Transverse colon (tissue), 4 donors: ENCODE measurements around the gene HNRNPR. TPM values are rescaled to one million over a fixed set of nuclear protein-coding genes. Genes with fewer than 3 reads are reported as not detected.

Experiments
- DNase-seq: peaks from one replicate; pipeline ENCODE4 v3.0.0-alpha.2; 2019
- H3K27ac ChIP-seq, 4 donors: fragments of 200-600 bp; sonication (generic); 2 replicates each; pipeline ENCODE4 v1.5.1; 2016 to 2018; ENCODE audit warnings: inconsistent platforms in 4 of 4
- H3K27me3 ChIP-seq: fragments of 200-600 bp; sonication (generic); 2 replicates; pipeline ENCODE4 v1.5.1; 2017; ENCODE audit warnings: inconsistent platforms
- H3K36me3 ChIP-seq, 4 donors: fragments of 200-600 bp; sonication (generic); 2 replicates each; pipeline ENCODE4 v1.5.1; 2017 to 2019; ENCODE audit warnings: inconsistent platforms in 4 of 4
- H3K4me1 ChIP-seq, 4 donors: fragments of 200-600 bp; sonication (generic); 2 replicates each; pipeline ENCODE4 v1.5.1; 2017 to 2020; ENCODE audit warnings: inconsistent platforms in 4 of 4
- H3K4me3 ChIP-seq, 4 donors: fragments of 200-600 bp; sonication (generic); 1 replicate in 1 of 4; 2 replicates in 3 of 4; pipeline versions ENCODE4 v1.5.1 to v1.6.1; 2017 to 2019; ENCODE audit warnings: inconsistent platforms in 4 of 4
- H3K9me3 ChIP-seq, 2 donors: fragments of 200-600 bp; sonication (generic); 2 replicates each; pipeline ENCODE4 v1.5.1; 2017 to 2019; ENCODE audit warnings: inconsistent platforms in 2 of 2
- CTCF ChIP-seq, 5 experiments: fragments of 200-600 bp in 3 of 5; fragments of 450-650 bp in 2 of 5; sonication (generic) in 3 of 5; IDR thresholded peaks; 1 replicate in 2 of 5; 2 replicates in 3 of 5; pipeline ENCODE4 v1.5.1; 2016 to 2017; ENCODE audit warnings: antibody characterized with exemption in 5 of 5, inconsistent platforms in 3 of 5, mild to moderate bottlenecking in 2 of 5, moderate library complexity in 1 of 5
- EP300 ChIP-seq: sonication (generic); formaldehyde crosslinking; IDR thresholded peaks from one replicate; pipeline ENCODE4 v1.6.1; 2017; ENCODE audit warnings: antibody characterized with exemption, low read depth
- POLR2A ChIP-seq: fragments of 450-650 bp; IDR thresholded peaks from one replicate; pipeline ENCODE4 v1.6.1; 2016; ENCODE audit warnings: antibody characterized with exemption, mild to moderate bottlenecking, moderate library complexity
- POLR2AphosphoS5 ChIP-seq, 3 donors: sonication (generic); formaldehyde crosslinking; IDR thresholded peaks; one replicate each; pipeline ENCODE4 v1.6.1; 2016; ENCODE audit warnings: antibody characterized with exemption in 3 of 3
- WGBS, 2 donors: methylation state at CpG; one replicate each; pipeline ENCODE4 v1.1.5; 2018; ENCODE audit warnings: low coverage in 1 of 2; 5-methylcytosine and 5-hydroxymethylcytosine counted together
- in situ Hi-C, 4 donors: fragments of 200-750 bp; cut with MboI; loops; one replicate each; pipeline versions ENCODE4 v1.15.0 to v1.15.1; 2017; ENCODE audit warnings: low sequenced_read_pairs in 3 of 4, low pct_ligation_motif_present in 1 of 4, low pct_unique_long_range_greater_than_20kb in 1 of 4
- intact Hi-C: fragments of 100-400 bp; cut with DNase I; formaldehyde crosslinking; loops from one replicate; pipeline ENCODE4 v1.15.1; 2023; ENCODE audit warnings: low total_unique reads
- total RNA-seq, 4 donors: library from RNA; depleted of rRNA; stranded (reverse); fragments of >200 nt; gene quantifications; one replicate each; pipeline ENCODE4 v1.1.0, GENCODE V29; 2016

HNRNPR gene
- total RNA-seq, 4 donors from 2014 or later: 13.5 to 120 (median 60.8) TPM

GRCh38 chr1:23358310-23358875 lies 14.3 kb upstream of the HNRNPR start:
- Histone ChIP-seq H3K36me3 (peaks cover 13 to 40% (median 22%) of the 10 kb centered on the region in 4 donors), H3K9me3 (peaks cover 36 to 37% of the 10 kb centered on the region in 2 donors), H3K4me3 (no peak overlapping the region), H3K27ac (no peak overlapping the region), H3K4me1 (no peaks in the 10 kb centered on the region), H3K27me3 (no peaks in the 10 kb centered on the region)
- intact Hi-C loops: no loop called here
- 92 to 95% methylated on average over 3 of the region's 3 CpGs for WGBS, 2 donors
- TF ChIP-seq POLR2A: no peak
- no peak for TF ChIP-seq POLR2AphosphoS5 (IDR thresholded peaks at IDR 0.05)
- no peak for TF ChIP-seq CTCF (IDR thresholded peaks at IDR 0.05)
- TF ChIP-seq EP300: no peak
- no peak for DNase-seq
- in situ Hi-C loops: no loop called here

- intact Hi-C loops: no loop called here
- Histone ChIP-seq H3K9me3 (peaks cover 26 to 27% of the 10 kb centered on the region in 2 donors), H3K36me3 (peaks cover 6 to 29% (median 13%) of the 10 kb centered on the region in 4 donors), H3K4me3 (no peak overlapping the region), H3K27ac (no peak overlapping the region), H3K4me1 (no peaks in the 10 kb centered on the region), H3K27me3 (no peaks in the 10 kb centered on the region)
- 57 to 76% methylated on average over 2 to 3 of the region's 3 CpGs for WGBS, 2 donors
- no peak for DNase-seq
- no peak for TF ChIP-seq CTCF (IDR thresholded peaks at IDR 0.05)
- TF ChIP-seq POLR2A: no peak
- TF ChIP-seq POLR2AphosphoS5 (IDR thresholded peaks at IDR 0.05): no peak
- no peak for TF ChIP-seq EP300
- in situ Hi-C loops: no loop called here
These were observed 13.2 kb upstream of the HNRNPR start for GRCh38 chr1:23357138-23357908.

GRCh38 chr1:23356471-23357137 lies 12.5 kb upstream of the HNRNPR start:
- 81 to 88% methylated on average over 6 to 8 of the region's 8 CpGs for WGBS, 2 donors
- in situ Hi-C loops (no loop called here), intact Hi-C loops (no loop called here)
- TF ChIP-seq POLR2A (no peak), CTCF (IDR thresholded peaks at IDR 0.05) (no peak), EP300 (no peak), POLR2AphosphoS5 (IDR thresholded peaks at IDR 0.05) (no peak)
- DNase-seq: no peak
- no peak overlapping the region for H3K4me3 ChIP-seq
- no peaks in the 10 kb centered on the region for H3K27me3 ChIP-seq
- H3K27ac ChIP-seq: no peak overlapping the region
- H3K9me3 ChIP-seq: peaks cover 18 to 20% of the 10 kb centered on the region in 2 donors
- H3K36me3 ChIP-seq: peaks cover 3 to 22% (median 9%) of the 10 kb centered on the region in 4 donors
- no peaks in the 10 kb centered on the region for H3K4me1 ChIP-seq

- no peak for TF ChIP-seq POLR2A
- Histone ChIP-seq H3K4me3 (no peak overlapping the region), H3K36me3 (no peaks in the 10 kb centered on the region), H3K27me3 (no peaks in the 10 kb centered on the region), H3K4me1 (no peaks in the 10 kb centered on the region), H3K9me3 (no peaks in the 10 kb centered on the region), H3K27ac (no peak overlapping the region)
- intact Hi-C loops: no loop called here
- in situ Hi-C loops: no loop called here
- DNase-seq: no peak
- WGBS, 2 donors: 57% methylated on average over 3 of the region's 3 CpGs; no CpG with 5 or more reads in 1 of the 2 donors
These were observed 10.2 kb upstream of the HNRNPR start for GRCh38 chr1:23354245-23354644.
